IMR-90 (cell line): ENCODE measurements around the gene C11orf68. TPM values are rescaled to one million over a fixed set of nuclear protein-coding genes. Genes with fewer than 3 reads are reported as not detected.

Experiments
- ATAC-seq: fragments of 200-7000 bp; cut with Tn5 transposase; 2 replicates; pipeline ENCODE4 v1.9.1; 2020; ENCODE audit warnings: low read depth, mild to moderate bottlenecking, moderate library complexity
- BruUV-seq: library from RNA; stranded (reverse); fragments of 400-500 nt; replicated peaks from 2 replicates; lab custom pipeline; 2021; lab: Mats Ljungman, UMichigan
- CTCF ChIA-PET: fragments of 300-600 bp; formaldehyde crosslinking; extraction: SDS; loops from one replicate; lab custom pipeline; 2021; ENCODE audit warnings: antibody characterized with exemption; lab: Yijun Ruan, JAX
- POLR2A ChIA-PET: fragments of 300-600 bp; sonication (Branson Sonifier 250); formaldehyde crosslinking; loops from one replicate; lab custom pipeline; 2022; ENCODE audit warnings: antibody characterized with exemption; ENCODE audit not compliant: unreplicated experiment; lab: Charles Lee
- DNase-seq: peaks from one replicate; pipeline ENCODE4 v3.0.0; 2013
- H2AFZ ChIP-seq: replicated peaks from 2 replicates; pipeline ENCODE3; 2013; ENCODE audit warnings: low read length, mild to moderate bottlenecking; ENCODE audit not compliant: poor library complexity
- H2AK5ac ChIP-seq: 2 replicates; pipeline ENCODE4 v1.6.1; 2013; ENCODE audit warnings: low read depth, low read length, inconsistent platforms
- H2AK9ac ChIP-seq: replicated peaks from 2 replicates; pipeline ENCODE3; 2013; ENCODE audit warnings: mild to moderate bottlenecking, low read depth, low read length, moderate library complexity; ENCODE audit not compliant: poor library complexity
- H2BK120ac ChIP-seq: 2 replicates; pipeline ENCODE4 v1.6.1; 2013; ENCODE audit warnings: low read depth, low read length, inconsistent platforms
- H2BK15ac ChIP-seq: 3 replicates; pipeline ENCODE4 v1.6.1; 2013; ENCODE audit warnings: low read depth, low read length, inconsistent platforms
- H2BK20ac ChIP-seq: 2 replicates; pipeline ENCODE4 v1.6.1; 2013; ENCODE audit warnings: low read depth, mild to moderate bottlenecking, inconsistent platforms, low read length, moderate library complexity
- H2BK5ac ChIP-seq: 2 replicates; pipeline ENCODE4 v1.6.1; 2013; ENCODE audit warnings: mild to moderate bottlenecking, low read depth, low read length, inconsistent platforms; ENCODE audit not compliant: poor library complexity, severe bottlenecking
- H3K14ac ChIP-seq: replicated peaks from 2 replicates; pipeline ENCODE4 v1.6.1; 2013; ENCODE audit warnings: low read depth, low read length, inconsistent platforms
- H3K18ac ChIP-seq: 2 replicates; pipeline ENCODE4 v1.6.1; 2013; ENCODE audit warnings: low read depth, low read length, control low read depth
- H3K23ac ChIP-seq: 2 replicates; pipeline ENCODE4 v1.6.1; 2013; ENCODE audit warnings: low read depth, low read length, inconsistent platforms
- H3K27ac ChIP-seq: 2 replicates; pipeline ENCODE4 v1.5.1; 2013; ENCODE audit warnings: mild to moderate bottlenecking, control low read depth, low read length; ENCODE audit not compliant: insufficient read depth
- H3K27me3 ChIP-seq: 2 replicates; pipeline ENCODE4 v1.6.1; 2013; ENCODE audit warnings: low read length; ENCODE audit not compliant: control insufficient read depth, insufficient read depth
- H3K36me3 ChIP-seq: 2 replicates; pipeline ENCODE4 v1.6.1; 2013; ENCODE audit warnings: low read length, mixed read lengths; ENCODE audit not compliant: control insufficient read depth, insufficient read depth
- H3K4ac ChIP-seq: 2 replicates; pipeline ENCODE4 v1.6.1; 2013; ENCODE audit warnings: low read depth, low read length, inconsistent platforms
- H3K4me1 ChIP-seq: 2 replicates; pipeline ENCODE4 v1.6.1; 2013; ENCODE audit warnings: low read length, mixed read lengths; ENCODE audit not compliant: control insufficient read depth, insufficient read depth
- H3K4me2 ChIP-seq: 2 replicates; pipeline ENCODE4 v1.6.1; 2013; ENCODE audit warnings: low read depth, mild to moderate bottlenecking, control low read depth, low read length, moderate library complexity
- H3K4me3 ChIP-seq: 2 replicates; pipeline ENCODE4 v1.5.1; 2013; ENCODE audit warnings: low read depth, mild to moderate bottlenecking, control low read depth, low read length, moderate library complexity; ENCODE audit not compliant: insufficient read depth
- H3K56ac ChIP-seq: 2 replicates; pipeline ENCODE4 v1.6.1; 2013; ENCODE audit warnings: low read length, inconsistent platforms; ENCODE audit not compliant: insufficient read depth; ENCODE audit errors: extremely low read depth
- H3K79me1 ChIP-seq, 2 experiments: 2 replicates each; pipeline ENCODE4 v1.6.1; 2013; ENCODE audit warnings: low read length in 2 of 2, inconsistent platforms in 1 of 2, low read depth in 1 of 2
- H3K9ac ChIP-seq: 2 replicates; pipeline ENCODE4 v1.6.1; 2013; ENCODE audit warnings: low read depth, low read length, control low read depth
- H3K9me1 ChIP-seq: 2 replicates; pipeline ENCODE4 v1.6.1; 2013; ENCODE audit warnings: low read length, inconsistent platforms; ENCODE audit not compliant: insufficient read depth
- H3K9me3 ChIP-seq: 2 replicates; pipeline ENCODE4 v1.6.1; 2013; ENCODE audit warnings: low read length; ENCODE audit not compliant: control insufficient read depth, insufficient read depth
- H4K20me1 ChIP-seq: 2 replicates; pipeline ENCODE4 v1.6.1; 2013; ENCODE audit warnings: low read length, inconsistent platforms; ENCODE audit not compliant: insufficient read depth
- H4K5ac ChIP-seq: 2 replicates; pipeline ENCODE4 v1.6.1; 2013; ENCODE audit warnings: mild to moderate bottlenecking, low read depth, low read length, control low read depth
- H4K8ac ChIP-seq, 2 experiments: 2 replicates each; pipeline ENCODE4 v1.6.1; 2013; ENCODE audit warnings: low read depth in 2 of 2, low read length in 2 of 2, control low read depth in 1 of 2, inconsistent platforms in 1 of 2
- H4K91ac ChIP-seq: 2 replicates; pipeline ENCODE4 v1.6.1; 2013; ENCODE audit warnings: low read depth, low read length, inconsistent platforms; ENCODE audit not compliant: insufficient read depth
- RAD21 ChIP-seq: IDR thresholded peaks from 2 replicates; pipeline ENCODE4 v1.6.1; 2012; ENCODE audit warnings: low read length, improper control_type of control experiment
- WGBS, 2 experiments: methylation state at CpG; one replicate each; pipeline versions ENCODE4 v1.1.5 to v1.1.7; 2013; ENCODE audit warnings: missing lambda C conversion rate in 2 of 2; ENCODE audit not compliant: insufficient read length in 1 of 2; ENCODE audit errors: extremely low coverage in 2 of 2; 5-methylcytosine and 5-hydroxymethylcytosine counted together
- dilution Hi-C: fragments of 300-500 bp; cut with HindIII; formaldehyde crosslinking; loops from one replicate; pipeline ENCODE4 v1.14.3; 2018; ENCODE audit warnings: low sequenced_read_pairs; ENCODE audit not compliant: unreplicated experiment
- in situ Hi-C: fragments of 300-500 bp; cut with MboI; formaldehyde crosslinking; loops from 3 replicates; pipeline ENCODE4 v1.14.3; 2019; ENCODE audit warnings: low sequenced_read_pairs, inconsistent platforms, mixed read lengths
- intact Hi-C: fragments of 100-400 bp; cut with micrococcal nuclease; formaldehyde crosslinking; loops from 2 replicates; pipeline ENCODE4 v1.10.0; 2022
- polyA plus RNA-seq, 3 experiments: library from polyadenylated mRNA; depleted of rRNA; stranded (reverse); fragments of >200 nt; gene quantifications; 2 replicates each; pipeline ENCODE4 v1.2.3, GENCODE V29; 2012; ENCODE audit warnings: low replicate concordance in 1 of 3
- total RNA-seq: library from RNA; depleted of rRNA; stranded (reverse); fragments of >200 nt; gene quantifications from 2 replicates; pipeline ENCODE4 v1.2.3, GENCODE V29; 2012
- TF ChIP-seq, protein P1 (sequence below): conservative IDR thresholded peaks from 2 replicates; pipeline ENCODE4 v1.5.1; 2012; ENCODE audit warnings: mild to moderate bottlenecking, low read depth, low read length, improper control_type of control experiment

The C11orf68 gene
- total and polyA plus RNA-seq, 2 of the 4 experiments (the other 2 are of a cell fraction): 20.3 to 104 TPM

DNA sequence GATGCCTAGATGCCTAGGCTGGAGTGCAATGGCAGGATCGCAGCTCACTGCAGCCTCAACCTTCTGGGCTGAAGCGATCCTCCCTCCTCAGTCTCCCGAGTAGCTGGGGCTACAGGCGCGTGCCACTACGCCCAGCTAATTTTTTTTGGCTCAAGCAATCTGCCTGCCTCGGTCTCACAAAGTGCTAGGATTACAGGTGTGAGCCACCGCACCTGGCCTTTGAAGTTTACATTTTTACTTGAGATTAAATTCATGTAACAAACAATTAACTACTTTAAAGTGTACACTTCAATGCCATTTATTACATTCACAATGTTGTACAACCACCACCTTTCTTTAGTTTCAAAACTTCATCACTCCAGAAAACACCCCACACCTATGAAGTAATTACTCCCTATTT is 15.1 kb downstream of the C11orf68 start:
- Histone ChIP-seq H2AK5ac (peak overlapping the region; percentile 100), H3K27ac (peak overlapping the region; percentile 97), H3K56ac (peak overlapping the region; percentile 97), H3K79me1 (peaks cover 31 to 63% of the 10 kb centered on the region in 2 experiments), H3K4me2 (no peak overlapping the region; the same call in 1 of the 2 replicates), H3K9me3 (no peaks in the 10 kb centered on the region), H3K4me1 (peaks cover 20% of the 10 kb centered on the region), H3K23ac (peak overlapping the region; percentile 99), H4K91ac (peak overlapping the region; percentile 99), H2BK120ac (peak overlapping the region; percentile 100), H2AFZ (no peak overlapping the region), H4K20me1 (peaks cover 11% of the 10 kb centered on the region), H2BK5ac (peak overlapping the region; percentile 100), H4K5ac (peak overlapping the region; percentile 87), H3K4me3 (no peak overlapping the region), H2BK20ac (peak overlapping the region; percentile 99), H2BK15ac (peak overlapping the region; percentile 98), H3K14ac (peak overlapping the region; percentile 95), H3K4ac (peak overlapping the region; percentile 98), H2AK9ac (peak overlapping the region; percentile 99), H3K9ac (peak overlapping the region; percentile 67; the same call in 1 of the 2 replicates), H4K8ac (peak overlapping the region; percentile 89 to 97), H3K18ac (peak overlapping the region; percentile 83), H3K9me1 (peaks cover 19% of the 10 kb centered on the region), H3K36me3 (no peaks in the 10 kb centered on the region; the same call in 1 of the 2 replicates), H3K27me3 (no peaks in the 10 kb centered on the region)
- WGBS, 2 experiments: 90% methylated on average over 7 of the region's 8 CpGs; no CpG with 5 or more reads in 1 of the 2 experiments
- dilution Hi-C loops (no loop called here), in situ Hi-C loops (no loop called here), intact Hi-C loops (loop anchor here (1.0 kb wide), 1 partner anchor 8 kb away; no protein-coding TSS in a partner anchor)
- ChIA-PET CTCF (no interaction called here), POLR2A (interaction anchor here (0.6 to 1.3 kb wide), 2 partner anchors 9 to 17 kb away, joined by 3 to 4 read pairs; no protein-coding TSS in a partner anchor)
- ATAC-seq (no peak), DNase-seq (no peak)
- no TSS peak for BruUV-seq
- TF ChIP-seq, protein P1, sequence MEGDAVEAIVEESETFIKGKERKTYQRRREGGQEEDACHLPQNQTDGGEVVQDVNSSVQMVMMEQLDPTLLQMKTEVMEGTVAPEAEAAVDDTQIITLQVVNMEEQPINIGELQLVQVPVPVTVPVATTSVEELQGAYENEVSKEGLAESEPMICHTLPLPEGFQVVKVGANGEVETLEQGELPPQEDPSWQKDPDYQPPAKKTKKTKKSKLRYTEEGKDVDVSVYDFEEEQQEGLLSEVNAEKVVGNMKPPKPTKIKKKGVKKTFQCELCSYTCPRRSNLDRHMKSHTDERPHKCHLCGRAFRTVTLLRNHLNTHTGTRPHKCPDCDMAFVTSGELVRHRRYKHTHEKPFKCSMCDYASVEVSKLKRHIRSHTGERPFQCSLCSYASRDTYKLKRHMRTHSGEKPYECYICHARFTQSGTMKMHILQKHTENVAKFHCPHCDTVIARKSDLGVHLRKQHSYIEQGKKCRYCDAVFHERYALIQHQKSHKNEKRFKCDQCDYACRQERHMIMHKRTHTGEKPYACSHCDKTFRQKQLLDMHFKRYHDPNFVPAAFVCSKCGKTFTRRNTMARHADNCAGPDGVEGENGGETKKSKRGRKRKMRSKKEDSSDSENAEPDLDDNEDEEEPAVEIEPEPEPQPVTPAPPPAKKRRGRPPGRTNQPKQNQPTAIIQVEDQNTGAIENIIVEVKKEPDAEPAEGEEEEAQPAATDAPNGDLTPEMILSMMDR: no peak
- no peak for TF ChIP-seq RAD21
